ENCODE results near the gene TMEM240.
"Not testable (repeated sequence)": the region's sequence is repeated elsewhere in the genome, so short reads cannot be mapped to it uniquely, and the experiment has no call there.

DNA sequence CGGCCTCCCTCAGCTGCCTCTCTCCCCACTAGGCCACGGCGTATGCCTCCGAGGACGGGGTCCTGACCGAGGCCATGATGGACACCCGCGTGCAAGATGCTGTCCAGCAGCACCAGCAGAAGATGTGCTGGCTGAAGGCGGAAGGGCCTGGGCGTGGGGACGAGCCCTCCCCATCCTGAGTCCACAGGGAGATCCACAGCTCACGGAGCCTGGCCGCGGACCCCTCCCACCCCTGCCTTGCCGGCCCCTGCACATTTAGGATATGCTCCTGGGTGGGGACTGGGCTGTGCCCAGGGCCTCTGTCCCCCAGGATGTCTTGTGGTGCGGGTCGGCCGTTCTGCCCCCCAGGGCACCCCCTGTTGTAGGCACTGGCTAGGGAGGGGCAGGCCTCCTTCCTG is 6.5 kb downstream of the TMEM240 start:
- TF ChIP-seq EZH2 (IDR thresholded peaks at IDR 0.05; ENCODE audit: insufficient read depth, poor library complexity, severe bottlenecking); EZH2phosphoT487 (IDR thresholded peaks at IDR 0.05; ENCODE audit: insufficient read depth, low read depth): not testable (repeated sequence)

All from GM23248 (cell line).